H9 (cell line): ENCODE results near the gene CFAP97. TPM values are rescaled to one million over a fixed set of nuclear protein-coding genes. Genes with fewer than 3 reads are reported as not detected.

ENCODE experiments used
- DNase-seq: peaks from one replicate; pipeline ENCODE4 v3.0.0-alpha.2; 2017
- H2AFZ ChIP-seq: one replicate; pipeline ENCODE4 v1.6.1; 2013; ENCODE audit warnings: mild to moderate bottlenecking, low read length, control low read depth, moderate library complexity
- H2AK5ac ChIP-seq: 2 replicates; pipeline ENCODE4 v1.6.1; 2013; ENCODE audit warnings: low read length, control low read depth, mixed read lengths; ENCODE audit not compliant: insufficient read length
- H2BK120ac ChIP-seq: one replicate; pipeline ENCODE4 v1.6.1; 2013; ENCODE audit warnings: low read depth, mild to moderate bottlenecking, low read length, control low read depth, inconsistent platforms; ENCODE audit not compliant: poor library complexity, severe bottlenecking
- H2BK12ac ChIP-seq: 2 replicates; pipeline ENCODE4 v1.6.1; 2013; ENCODE audit warnings: low read length, control low read depth, mixed read lengths, low read depth; ENCODE audit not compliant: insufficient read length
- H2BK15ac ChIP-seq: 2 replicates; pipeline ENCODE4 v1.6.1; 2013; ENCODE audit warnings: low read depth, low read length, control low read depth
- H2BK20ac ChIP-seq: one replicate; pipeline ENCODE4 v1.6.1; 2013; ENCODE audit warnings: low read depth, mild to moderate bottlenecking, low read length, control low read depth, inconsistent platforms; ENCODE audit not compliant: poor library complexity, severe bottlenecking
- H2BK5ac ChIP-seq: 2 replicates; pipeline ENCODE4 v1.6.1; 2013; ENCODE audit warnings: low read length, control low read depth, mixed read lengths; ENCODE audit not compliant: insufficient read length
- H3K14ac ChIP-seq: 2 replicates; pipeline ENCODE4 v1.6.1; 2013; ENCODE audit warnings: low read length, control low read depth; ENCODE audit not compliant: insufficient read depth
- H3K18ac ChIP-seq: 2 replicates; pipeline ENCODE4 v1.6.1; 2013; ENCODE audit warnings: low read depth, mild to moderate bottlenecking, mixed read lengths, low read length, control low read depth; ENCODE audit not compliant: insufficient read length
- H3K23ac ChIP-seq: 2 replicates; pipeline ENCODE4 v1.6.1; 2013; ENCODE audit warnings: low read length, control low read depth, mixed read lengths, low read depth; ENCODE audit not compliant: insufficient read length
- H3K23me2 ChIP-seq: 2 replicates; pipeline ENCODE4 v1.6.1; 2013; ENCODE audit warnings: low read depth, mild to moderate bottlenecking, mixed read lengths, low read length, control low read depth; ENCODE audit not compliant: insufficient read length, poor library complexity, severe bottlenecking
- H3K27ac ChIP-seq: 2 replicates; pipeline ENCODE4 v1.5.1; 2013; ENCODE audit warnings: low read length, control low read depth, mixed read lengths, low read depth; ENCODE audit not compliant: insufficient read length
- H3K27me3 ChIP-seq: 2 replicates; pipeline ENCODE4 v1.6.1; 2013; ENCODE audit warnings: low read length, control low read depth, inconsistent platforms; ENCODE audit not compliant: insufficient read depth
- H3K4ac ChIP-seq: 2 replicates; pipeline ENCODE4 v1.6.1; 2013; ENCODE audit warnings: low read depth, mild to moderate bottlenecking, control low read depth, inconsistent platforms, low read length, moderate library complexity
- H3K4me1 ChIP-seq: 2 replicates; pipeline ENCODE4 v1.6.1; 2013; ENCODE audit warnings: low read length, control low read depth, inconsistent platforms; ENCODE audit not compliant: insufficient read depth
- H3K4me2 ChIP-seq: 2 replicates; pipeline ENCODE4 v1.6.1; 2013; ENCODE audit warnings: low read length, control low read depth, mixed read lengths; ENCODE audit not compliant: insufficient read length, insufficient read depth
- H3K56ac ChIP-seq: 2 replicates; pipeline ENCODE4 v1.6.1; 2013; ENCODE audit warnings: low read depth, mild to moderate bottlenecking, mixed read lengths, low read length, control low read depth; ENCODE audit not compliant: insufficient read length
- H3K79me1 ChIP-seq: 2 replicates; pipeline ENCODE4 v1.6.1; 2013; ENCODE audit warnings: low read depth, mild to moderate bottlenecking, moderate library complexity, low read length, control low read depth, inconsistent platforms; ENCODE audit not compliant: insufficient read depth, poor library complexity, severe bottlenecking
- H3K79me2 ChIP-seq: 2 replicates; pipeline ENCODE4 v1.6.1; 2013; ENCODE audit warnings: low read length, control low read depth, inconsistent platforms; ENCODE audit not compliant: insufficient read depth
- H3K9ac ChIP-seq: 2 replicates; pipeline ENCODE4 v1.6.1; 2013; ENCODE audit warnings: low read length, control low read depth, mixed read lengths; ENCODE audit not compliant: insufficient read length; ENCODE audit errors: extremely low read depth
- H3K9me3 ChIP-seq: one replicate; pipeline ENCODE4 v1.6.1; 2013; ENCODE audit warnings: low read depth, low read length, inconsistent platforms; ENCODE audit not compliant: control insufficient read depth
- H3T11ph ChIP-seq: one replicate; pipeline ENCODE4 v1.6.1; 2013; ENCODE audit warnings: mild to moderate bottlenecking, low read length, control low read depth, inconsistent platforms
- H4K20me1 ChIP-seq: one replicate; pipeline ENCODE4 v1.6.1; 2013; ENCODE audit not compliant: control insufficient read depth, insufficient read length, insufficient read depth
- H4K5ac ChIP-seq: 2 replicates; pipeline ENCODE4 v1.6.1; 2013; ENCODE audit warnings: low read depth, mild to moderate bottlenecking, mixed read lengths, low read length, control low read depth; ENCODE audit not compliant: insufficient read length
- H4K8ac ChIP-seq: replicated peaks from 2 replicates; pipeline ENCODE4 v1.6.1; 2013; ENCODE audit warnings: low read length, control low read depth, mixed read lengths, low read depth; ENCODE audit not compliant: insufficient read length
- H4K91ac ChIP-seq: 2 replicates; pipeline ENCODE4 v1.6.1; 2013; ENCODE audit warnings: low read depth, mild to moderate bottlenecking, moderate library complexity, mixed read lengths, low read length, control low read depth; ENCODE audit not compliant: insufficient read length
- H3K27ac Mint-ChIP-seq, 3 experiments: 2 replicates in 2 of 3; 3 replicates in 1 of 3; pipeline ENCODE4 v1.8.0; 2020 to 2021; ENCODE audit warnings: mixed read lengths in 3 of 3, mild to moderate bottlenecking in 1 of 3, moderate library complexity in 1 of 3
- H3K27me3 Mint-ChIP-seq: 2 replicates; pipeline ENCODE4 v1.8.0; 2021; ENCODE audit warnings: low read depth, mild to moderate bottlenecking, moderate library complexity, mixed read lengths
- H3K36me3 Mint-ChIP-seq, 3 experiments: 2 replicates in 2 of 3; 3 replicates in 1 of 3; pipeline ENCODE4 v1.8.0; 2020 to 2021; ENCODE audit warnings: low read depth in 3 of 3, mixed read lengths in 3 of 3; ENCODE audit not compliant: insufficient read depth in 1 of 3
- H3K4me1 Mint-ChIP-seq, 2 experiments: 2 replicates each; pipeline ENCODE4 v1.8.0; 2020; ENCODE audit warnings: mixed read lengths in 2 of 2
- H3K4me3 Mint-ChIP-seq, 2 experiments: 2 replicates in 1 of 2; 3 replicates in 1 of 2; pipeline ENCODE4 v1.8.0; 2020 to 2021; ENCODE audit warnings: mild to moderate bottlenecking in 2 of 2, mixed read lengths in 2 of 2, moderate library complexity in 1 of 2
- H3K9me3 Mint-ChIP-seq, 2 experiments: 2 replicates in 1 of 2; 3 replicates in 1 of 2; pipeline ENCODE4 v1.8.0; 2020; ENCODE audit warnings: mild to moderate bottlenecking in 2 of 2, mixed read lengths in 2 of 2, moderate library complexity in 1 of 2
- WGBS: extraction: QIAGEN DNeasy Blood & Tissue Kit; methylation state at CpG from one replicate; pipeline ENCODE4 v1.1.7; 2013; ENCODE audit warnings: missing lambda C conversion rate, low lambda C conversion rate, mixed read lengths; ENCODE audit not compliant: insufficient read length; ENCODE audit errors: extremely low coverage; 5-methylcytosine and 5-hydroxymethylcytosine counted together
- total RNA-seq: library from RNA; stranded (reverse); gene quantifications from 2 replicates; pipeline ENCODE4 v1.2.1, GENCODE V29; 2021
- TF ChIP-seq, protein P1 (sequence below): fragments of 200-600 bp; sonication (generic); conservative IDR thresholded peaks from 3 replicates; pipeline ENCODE4 v1.8.0; 2021; ENCODE audit warnings: antibody characterized with exemption, mild to moderate bottlenecking

The CFAP97 gene
- total RNA-seq, 1 experiment from 2014 or later: 39.3 TPM

DNA sequence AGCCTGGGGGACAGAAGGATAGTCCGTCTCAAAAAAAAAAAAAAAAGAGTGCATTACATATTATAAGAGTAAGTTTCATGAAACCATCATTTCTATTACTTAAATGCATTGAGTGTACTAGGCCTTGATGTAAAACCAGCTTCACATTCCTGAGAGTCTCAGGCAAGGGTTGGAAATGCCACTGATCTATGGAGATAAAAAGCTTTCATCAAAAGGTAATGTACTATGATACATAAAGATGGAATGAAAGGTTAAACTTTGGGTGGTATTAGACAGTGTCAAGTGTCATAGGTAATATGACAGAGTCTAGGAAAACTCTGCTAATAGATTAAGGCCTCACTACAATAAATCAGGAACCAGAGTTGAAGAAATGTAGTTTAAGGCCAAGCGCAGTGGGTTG is 7.4 kb downstream of the CFAP97 start:
- TF ChIP-seq, protein P1, sequence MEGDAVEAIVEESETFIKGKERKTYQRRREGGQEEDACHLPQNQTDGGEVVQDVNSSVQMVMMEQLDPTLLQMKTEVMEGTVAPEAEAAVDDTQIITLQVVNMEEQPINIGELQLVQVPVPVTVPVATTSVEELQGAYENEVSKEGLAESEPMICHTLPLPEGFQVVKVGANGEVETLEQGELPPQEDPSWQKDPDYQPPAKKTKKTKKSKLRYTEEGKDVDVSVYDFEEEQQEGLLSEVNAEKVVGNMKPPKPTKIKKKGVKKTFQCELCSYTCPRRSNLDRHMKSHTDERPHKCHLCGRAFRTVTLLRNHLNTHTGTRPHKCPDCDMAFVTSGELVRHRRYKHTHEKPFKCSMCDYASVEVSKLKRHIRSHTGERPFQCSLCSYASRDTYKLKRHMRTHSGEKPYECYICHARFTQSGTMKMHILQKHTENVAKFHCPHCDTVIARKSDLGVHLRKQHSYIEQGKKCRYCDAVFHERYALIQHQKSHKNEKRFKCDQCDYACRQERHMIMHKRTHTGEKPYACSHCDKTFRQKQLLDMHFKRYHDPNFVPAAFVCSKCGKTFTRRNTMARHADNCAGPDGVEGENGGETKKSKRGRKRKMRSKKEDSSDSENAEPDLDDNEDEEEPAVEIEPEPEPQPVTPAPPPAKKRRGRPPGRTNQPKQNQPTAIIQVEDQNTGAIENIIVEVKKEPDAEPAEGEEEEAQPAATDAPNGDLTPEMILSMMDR: no peak
- no peak overlapping the region for H3K27ac Mint-ChIP-seq
- H3K9me3 Mint-ChIP-seq: no peaks in the 10 kb centered on the region
- Histone ChIP-seq H3T11ph (no peak overlapping the region), H2BK5ac (no peak overlapping the region), H2AFZ (no peak overlapping the region), H3K18ac (no peak overlapping the region), H3K9ac (no peak overlapping the region), H3K4me1 (peaks cover 4% of the 10 kb centered on the region; the same call in 1 of the 2 replicates), H3K27me3 (no peaks in the 10 kb centered on the region), H3K27ac (no peak overlapping the region), H2BK12ac (no peak overlapping the region), H3K79me2 (peaks cover 2% of the 10 kb centered on the region; the same call in 1 of the 2 replicates), H3K23ac (no peak overlapping the region), H3K56ac (no peak overlapping the region), H3K23me2 (no peaks in the 10 kb centered on the region), H2BK120ac (no peak overlapping the region), H2AK5ac (no peak overlapping the region), H3K14ac (no peak overlapping the region), H4K20me1 (no peaks in the 10 kb centered on the region), H4K5ac (no peak overlapping the region), H2BK20ac (no peak overlapping the region), H3K4me2 (no peak overlapping the region), H3K79me1 (no peaks in the 10 kb centered on the region), H4K91ac (no peak overlapping the region), H3K9me3 (no peaks in the 10 kb centered on the region), H4K8ac (no peak overlapping the region), H2BK15ac (no peak overlapping the region), H3K4ac (no peak overlapping the region)
- no peak overlapping the region for H3K4me3 Mint-ChIP-seq
- H3K27me3 Mint-ChIP-seq: no peaks in the 10 kb centered on the region
- H3K4me1 Mint-ChIP-seq: peaks cover 12 to 13% of the 10 kb centered on the region in 2 experiments
- WGBS: no CpG with 5 or more reads among the region's 2 CpGs
- DNase-seq: no peak
- H3K36me3 Mint-ChIP-seq: peaks cover 1 to 18% (median 10%) of the 10 kb centered on the region in 3 experiments; a peak in 3 of 7 replicates
